Left lung (tissue), 10 donors: ENCODE results near the gene ZBTB4. TPM values are rescaled to one million over a fixed set of nuclear protein-coding genes. Genes with fewer than 3 reads are reported as not detected.

Experiments
- ATAC-seq: fragments of 200-7000 bp; cut with Tn5 transposase; one replicate; pipeline ENCODE4 v1.9.1; 2020; ENCODE audit warnings: moderate library complexity
- DNase-seq, 4 donors: peaks; one replicate each; pipeline ENCODE4 v3.0.0-alpha.2; 2013 to 2020
- H3K27ac ChIP-seq, 2 donors: fragments of 200-600 bp; sonication (generic) in 1 of 2; one replicate each; pipeline versions ENCODE4 v1.5.0 to v1.8.0; 2020 to 2021
- H3K27me3 ChIP-seq, 2 donors: fragments of 200-600 bp; sonication (generic) in 1 of 2; one replicate each; pipeline versions ENCODE4 v1.5.0 to v1.8.0; 2020 to 2021
- H3K36me3 ChIP-seq, 2 donors: fragments of 200-600 bp; sonication (generic) in 1 of 2; one replicate each; pipeline versions ENCODE4 v1.5.0 to v1.8.0; 2020 to 2021
- H3K4me1 ChIP-seq, 2 donors: fragments of 200-600 bp; one replicate each; pipeline ENCODE4 v1.8.0; 2021
- H3K4me3 ChIP-seq, 2 donors: fragments of 200-600 bp; sonication (generic) in 1 of 2; one replicate each; pipeline versions ENCODE4 v1.5.0 to v1.8.0; 2020 to 2021; ENCODE audit warnings: mild to moderate bottlenecking in 1 of 2
- H3K9me3 ChIP-seq, 2 donors: fragments of 200-600 bp; sonication (generic) in 1 of 2; one replicate each; pipeline versions ENCODE4 v1.5.0 to v1.8.0; 2020 to 2021
- intact Hi-C, 2 donors: fragments of 100-400 bp; cut with DNase I; formaldehyde crosslinking; loops; one replicate each; pipeline versions ENCODE4 v1.11.2 to v1.14.2; 2022
- polyA plus RNA-seq, 6 donors: library from polyadenylated mRNA; unstranded; fragments of 120-200 nt; gene quantifications; one replicate each; pipeline ENCODE4 v1.2.1, GENCODE V29; 2013; ENCODE audit not compliant: insufficient read length in 6 of 6
- total RNA-seq, 2 donors: library from RNA; stranded (reverse); fragmentation: NEBNext Ultra II Directional; extraction: Animal tissue kit (Norgen Biotek cat#: 25700); gene quantifications; one replicate each; pipeline ENCODE4 v1.2.1, GENCODE V29; 2021
- TF ChIP-seq, protein P1 (sequence below), 2 donors: fragments of 200-600 bp; sonication (generic) in 1 of 2; IDR thresholded peaks; one replicate each; pipeline versions ENCODE4 v1.5.0 to v1.8.0; 2021; ENCODE audit warnings: antibody characterized with exemption in 2 of 2
- donor health status: DM: no; HTN: yes; CAD: no.
- donor health status: DM: no; HTN: no; CAD: no.

Gene ZBTB4
- total and polyA plus RNA-seq, 8 donors = 39.7 to 63.2 (median 44.7) TPM

DNA sequence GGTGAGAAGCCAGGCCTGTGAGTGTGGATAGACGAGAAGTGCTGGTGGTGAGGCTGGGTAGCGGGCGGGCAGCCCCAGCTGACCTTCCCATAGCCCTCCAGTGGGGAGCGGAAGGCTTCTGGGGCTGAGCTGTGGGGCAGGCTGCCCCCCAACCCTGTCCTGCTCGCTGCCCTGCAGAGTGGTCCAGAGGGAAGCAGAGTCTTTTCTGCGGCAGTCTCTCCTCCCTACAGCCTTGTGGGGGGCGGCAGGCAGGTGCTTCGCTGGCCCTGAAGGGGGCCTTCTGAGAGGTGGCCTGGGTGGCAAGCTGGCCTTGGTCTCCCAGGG lies 68.0 kb downstream of the ZBTB4 start:
- Histone ChIP-seq H3K27ac (no peak overlapping the region), H3K9me3 (no peaks in the 10 kb centered on the region), H3K4me3 (no peak overlapping the region), H3K4me1 (no peaks in the 10 kb centered on the region), H3K36me3 (no peaks in the 10 kb centered on the region), H3K27me3 (peaks cover 0 to 17% of the 10 kb centered on the region in 2 donors)
- intact Hi-C loops = no loop called here
- TF ChIP-seq, protein P1, sequence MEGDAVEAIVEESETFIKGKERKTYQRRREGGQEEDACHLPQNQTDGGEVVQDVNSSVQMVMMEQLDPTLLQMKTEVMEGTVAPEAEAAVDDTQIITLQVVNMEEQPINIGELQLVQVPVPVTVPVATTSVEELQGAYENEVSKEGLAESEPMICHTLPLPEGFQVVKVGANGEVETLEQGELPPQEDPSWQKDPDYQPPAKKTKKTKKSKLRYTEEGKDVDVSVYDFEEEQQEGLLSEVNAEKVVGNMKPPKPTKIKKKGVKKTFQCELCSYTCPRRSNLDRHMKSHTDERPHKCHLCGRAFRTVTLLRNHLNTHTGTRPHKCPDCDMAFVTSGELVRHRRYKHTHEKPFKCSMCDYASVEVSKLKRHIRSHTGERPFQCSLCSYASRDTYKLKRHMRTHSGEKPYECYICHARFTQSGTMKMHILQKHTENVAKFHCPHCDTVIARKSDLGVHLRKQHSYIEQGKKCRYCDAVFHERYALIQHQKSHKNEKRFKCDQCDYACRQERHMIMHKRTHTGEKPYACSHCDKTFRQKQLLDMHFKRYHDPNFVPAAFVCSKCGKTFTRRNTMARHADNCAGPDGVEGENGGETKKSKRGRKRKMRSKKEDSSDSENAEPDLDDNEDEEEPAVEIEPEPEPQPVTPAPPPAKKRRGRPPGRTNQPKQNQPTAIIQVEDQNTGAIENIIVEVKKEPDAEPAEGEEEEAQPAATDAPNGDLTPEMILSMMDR (IDR thresholded peaks at IDR 0.05) = no peak
- no peak for DNase-seq
- ATAC-seq = no peak

GRCh38 chr17:7410634-7411426 lies 68.6 kb downstream of the ZBTB4 start:
- H3K36me3 ChIP-seq = no peaks in the 10 kb centered on the region
- H3K27ac ChIP-seq = no peak overlapping the region
- no peak overlapping the region for H3K4me3 ChIP-seq
- no peak for DNase-seq
- ATAC-seq = no peak
- no peaks in the 10 kb centered on the region for H3K4me1 ChIP-seq
- intact Hi-C loops = no loop called here
- H3K9me3 ChIP-seq = no peaks in the 10 kb centered on the region
- TF ChIP-seq, protein P1 (IDR thresholded peaks at IDR 0.05) = no peak
- H3K27me3 ChIP-seq = peaks cover 0 to 23% of the 10 kb centered on the region in 2 donors

- Histone ChIP-seq H3K4me3 (no peak overlapping the region), H3K27me3 (peaks cover 0 to 34% of the 10 kb centered on the region in 2 donors), H3K9me3 (no peaks in the 10 kb centered on the region), H3K4me1 (peaks cover 0 to 11% of the 10 kb centered on the region in 2 donors), H3K36me3 (no peaks in the 10 kb centered on the region), H3K27ac (no peak overlapping the region)
- DNase-seq (no peak), ATAC-seq (no peak)
- intact Hi-C loops = no loop called here
- TF ChIP-seq, protein P1 (IDR thresholded peaks at IDR 0.05) = no peak
These were observed 69.7 kb downstream of the ZBTB4 start for GRCh38 chr17:7409716-7410115.

Other genes starting within 250 kb of the ZBTB4 start
Only the 30 nearest of the 40 such genes appear.
- under 1 TPM; 0.60 to 0.85 TPM for gene SLC2A4, start 197.9 kb downstream of the ZBTB4 start, total RNA-seq
- gene SLC2A4, start 197.9 kb downstream of the ZBTB4 start, polyA plus RNA-seq = 1 to 10 TPM in 4 of 6 donors, under 1 TPM in 2; 0.93 to 1.5 (median 1.3) TPM
- gene YBX2, start 185.0 kb downstream of the ZBTB4 start, total RNA-seq = under 1 TPM; 0.37 to 0.67 TPM
- gene YBX2, start 185.0 kb downstream of the ZBTB4 start, polyA plus RNA-seq = 1 to 10 TPM; 1.3 to 2.5 (median 1.6) TPM
- 100 to 1,000 TPM; 307 to 622 TPM for gene EIF5A, start 172.0 kb downstream of the ZBTB4 start, total RNA-seq
- gene EIF5A, start 172.0 kb downstream of the ZBTB4 start, polyA plus RNA-seq = 100 to 1,000 TPM; 213 to 323 (median 262) TPM
- gene GPS2, start 164.3 kb downstream of the ZBTB4 start, total RNA-seq = 10 to 100 TPM; 48.2 to 54.9 TPM
- gene GPS2, start 164.3 kb downstream of the ZBTB4 start, polyA plus RNA-seq = 100 to 1,000 TPM in 1 of 6 donors, 10 to 100 TPM in 5; 73.0 to 102 (median 81.9) TPM
- gene NEURL4, start 150.3 kb downstream of the ZBTB4 start, total RNA-seq = 10 to 100 TPM; 27.8 to 35.2 TPM
- 10 to 100 TPM; 22.2 to 36.8 (median 27.9) TPM for gene NEURL4, start 150.3 kb downstream of the ZBTB4 start, polyA plus RNA-seq
- 10 to 100 TPM in 1 of 2 donors, 1 to 10 TPM in 1; 9.9 to 51.4 TPM for gene ACAP1, start 143.1 kb downstream of the ZBTB4 start, total RNA-seq
- 10 to 100 TPM in 2 of 6 donors, 1 to 10 TPM in 4; 6.7 to 11.3 (median 8.1) TPM for gene ACAP1, start 143.1 kb downstream of the ZBTB4 start, polyA plus RNA-seq
- gene KCTD11, start 127.5 kb downstream of the ZBTB4 start, total RNA-seq = 10 to 100 TPM; 10.3 to 10.7 TPM
- 10 to 100 TPM in 3 of 6 donors, 1 to 10 TPM in 3; 8.3 to 13.1 (median 9.9) TPM for gene KCTD11, start 127.5 kb downstream of the ZBTB4 start, polyA plus RNA-seq
- not detected for gene TMEM95, start 124.5 kb downstream of the ZBTB4 start, total RNA-seq
- not detected for gene TMEM95, start 124.5 kb downstream of the ZBTB4 start, polyA plus RNA-seq
- gene TNK1, start 98.5 kb downstream of the ZBTB4 start, total RNA-seq = 1 to 10 TPM; 6.1 to 6.4 TPM
- 1 to 10 TPM; 5.3 to 8.7 (median 6.4) TPM for gene TNK1, start 98.5 kb downstream of the ZBTB4 start, polyA plus RNA-seq
- 10 to 100 TPM; 42.0 to 42.7 TPM for gene PLSCR3, start 85.1 kb downstream of the ZBTB4 start, total RNA-seq
- 10 to 100 TPM; 46.0 to 62.5 (median 57.7) TPM for gene PLSCR3, start 85.1 kb downstream of the ZBTB4 start, polyA plus RNA-seq
- gene TMEM256, start 75.5 kb downstream of the ZBTB4 start, total RNA-seq = 10 to 100 TPM; 50.7 to 56.0 TPM
- 10 to 100 TPM; 70.7 to 75.7 (median 72.5) TPM for gene TMEM256, start 75.5 kb downstream of the ZBTB4 start, polyA plus RNA-seq
- gene NLGN2, start 71.8 kb downstream of the ZBTB4 start, total RNA-seq = 10 to 100 TPM; 14.8 to 20.1 TPM
- 10 to 100 TPM; 25.3 to 34.4 (median 30.1) TPM for gene NLGN2, start 71.8 kb downstream of the ZBTB4 start, polyA plus RNA-seq
- gene SPEM1, start 59.3 kb downstream of the ZBTB4 start, total RNA-seq = not detected
- not detected for gene SPEM1, start 59.3 kb downstream of the ZBTB4 start, polyA plus RNA-seq
- gene SPEM2, start 54.0 kb downstream of the ZBTB4 start, total RNA-seq = not detected
- gene SPEM2, start 54.0 kb downstream of the ZBTB4 start, polyA plus RNA-seq = not detected
- gene SPEM3, start 50.8 kb downstream of the ZBTB4 start, total RNA-seq = not detected
- gene SPEM3, start 50.8 kb downstream of the ZBTB4 start, polyA plus RNA-seq = not detected
- 1 to 10 TPM; 7.2 to 9.6 TPM for gene TMEM102, start 44.2 kb downstream of the ZBTB4 start, total RNA-seq
- gene TMEM102, start 44.2 kb downstream of the ZBTB4 start, polyA plus RNA-seq = 1 to 10 TPM; 2.1 to 3.3 (median 2.6) TPM
- 1 to 10 TPM in 1 of 2 donors, under 1 TPM in 1; 0.97 to 1.7 TPM for gene FGF11, start 40.1 kb downstream of the ZBTB4 start, total RNA-seq
- gene FGF11, start 40.1 kb downstream of the ZBTB4 start, polyA plus RNA-seq = 1 to 10 TPM; 1.7 to 2.8 (median 2.3) TPM
- gene CHRNB1, start 34.6 kb downstream of the ZBTB4 start, total RNA-seq = 10 to 100 TPM; 10.6 to 12.1 TPM
- 10 to 100 TPM in 2 of 6 donors, 1 to 10 TPM in 4; 7.0 to 10.3 (median 9.6) TPM for gene CHRNB1, start 34.6 kb downstream of the ZBTB4 start, polyA plus RNA-seq
- gene SLC35G6, start 1.8 kb upstream of the ZBTB4 start, total RNA-seq = not detected
- gene SLC35G6, start 1.8 kb upstream of the ZBTB4 start, polyA plus RNA-seq = under 1 TPM; 0.17 to 0.35 (median 0.35) TPM
- 100 to 1,000 TPM in 1 of 2 donors, 10 to 100 TPM in 1; 90.8 to 116 TPM for gene POLR2A, start 4.7 kb upstream of the ZBTB4 start, total RNA-seq
- 100 to 1,000 TPM in 4 of 6 donors, 10 to 100 TPM in 2; 97.2 to 118 (median 109) TPM for gene POLR2A, start 4.7 kb upstream of the ZBTB4 start, polyA plus RNA-seq
- 10 to 100 TPM; 48.5 to 50.5 TPM for gene TNFSF12, start 69.4 kb upstream of the ZBTB4 start, total RNA-seq
- gene TNFSF12, start 69.4 kb upstream of the ZBTB4 start, polyA plus RNA-seq = 10 to 100 TPM; 23.6 to 30.7 (median 28.4) TPM
- 10 to 100 TPM; 79.2 to 87.4 TPM for gene TNFSF13, start 79.1 kb upstream of the ZBTB4 start, total RNA-seq
- 10 to 100 TPM; 13.5 to 21.9 (median 19.8) TPM for gene TNFSF13, start 79.1 kb upstream of the ZBTB4 start, polyA plus RNA-seq
- 10 to 100 TPM; 43.5 to 48.6 TPM for gene SENP3, start 82.3 kb upstream of the ZBTB4 start, total RNA-seq
- 10 to 100 TPM; 61.9 to 72.5 (median 69.5) TPM for gene SENP3, start 82.3 kb upstream of the ZBTB4 start, polyA plus RNA-seq
- gene CD68, start 100.0 kb upstream of the ZBTB4 start, total RNA-seq = 100 to 1,000 TPM; 305 to 427 TPM
- gene CD68, start 100.0 kb upstream of the ZBTB4 start, polyA plus RNA-seq = 10 to 100 TPM; 23.1 to 35.7 (median 30.5) TPM
- 10 to 100 TPM; 81.4 to 87.5 TPM for gene MPDU1, start 104.2 kb upstream of the ZBTB4 start, total RNA-seq
- gene MPDU1, start 104.2 kb upstream of the ZBTB4 start, polyA plus RNA-seq = 10 to 100 TPM; 77.8 to 96.1 (median 85.8) TPM
- under 1 TPM in 1 of 2 donors, not detected in 1; 0.31 TPM for gene SOX15, start 110.5 kb upstream of the ZBTB4 start, total RNA-seq
- gene SOX15, start 110.5 kb upstream of the ZBTB4 start, polyA plus RNA-seq = 1 to 10 TPM; 1.5 to 2.0 (median 1.9) TPM
- 10 to 100 TPM; 30.6 to 34.6 TPM for gene FXR2, start 135.3 kb upstream of the ZBTB4 start, total RNA-seq
- 10 to 100 TPM; 35.9 to 47.5 (median 40.5) TPM for gene FXR2, start 135.3 kb upstream of the ZBTB4 start, polyA plus RNA-seq
- 10 to 100 TPM; 59.8 to 77.3 TPM for gene SAT2, start 148.2 kb upstream of the ZBTB4 start, total RNA-seq
- 10 to 100 TPM; 78.2 to 95.9 (median 87.2) TPM for gene SAT2, start 148.2 kb upstream of the ZBTB4 start, polyA plus RNA-seq
- under 1 TPM in 1 of 2 donors, not detected in 1; 0.50 TPM for gene SHBG, start 150.5 kb upstream of the ZBTB4 start, total RNA-seq
- gene SHBG, start 150.5 kb upstream of the ZBTB4 start, polyA plus RNA-seq = 1 to 10 TPM in 5 of 6 donors, under 1 TPM in 1; 0.72 to 2.2 (median 1.3) TPM
- gene ATP1B2, start 171.3 kb upstream of the ZBTB4 start, total RNA-seq = 1 to 10 TPM in 1 of 2 donors, under 1 TPM in 1; 0.68 to 2.4 TPM
- 10 to 100 TPM; 23.2 to 31.3 (median 28.7) TPM for gene ATP1B2, start 171.3 kb upstream of the ZBTB4 start, polyA plus RNA-seq